ENCODE measurements around the gene TMEM141. TPM values are rescaled to one million over a fixed set of nuclear protein-coding genes. Genes with fewer than 3 reads are reported as not detected.
"Not testable (repeated sequence)": the region's sequence is repeated elsewhere in the genome, so short reads cannot be mapped to it uniquely, and the experiment has no call there.

Gene TMEM141
- total and polyA plus RNA-seq, 12 donors, result 48.1 to 107 (median 64.1) TPM

GRCh38 chr9:136829981-136830885, 39.1 kb downstream of the TMEM141 start:
- ATAC-seq (peak in 5 of 8 donors; percentile 2 to 47 (median 28)), DNase-seq (peak in 1 of 2 donors; percentile 5)
- intact Hi-C loops (cut with DNase I), result no loop called here
- Histone ChIP-seq H3K36me3 (peaks cover 0 to 86% (median 45%) of the 10 kb centered on the region in 9 donors), H3K4me3 (no peak overlapping the region), H3K4me1 (no peaks in the 10 kb centered on the region), H3K27ac (no peak overlapping the region), H3K9me3 (no peaks in the 10 kb centered on the region), H3K27me3 (no peaks in the 10 kb centered on the region)
- no peak for TF ChIP-seq CTCF (IDR thresholded peaks at IDR 0.05)
- WGBS, 2 donors, result 87 to 90% methylated on average over 41 of the region's 41 CpGs

GRCh38 chr9:136831002-136831719, 40.0 kb downstream of the TMEM141 start:
- Histone ChIP-seq H3K27ac (no peak overlapping the region), H3K4me3 (no peak overlapping the region), H3K4me1 (no peaks in the 10 kb centered on the region), H3K36me3 (peaks cover 0 to 86% (median 44%) of the 10 kb centered on the region in 9 donors), H3K9me3 (no peaks in the 10 kb centered on the region), H3K27me3 (no peaks in the 10 kb centered on the region)
- intact Hi-C loops (cut with DNase I), result no loop called here
- no peak for TF ChIP-seq CTCF (IDR thresholded peaks at IDR 0.05)
- DNase-seq (peak in 1 of 2 donors; percentile 3), ATAC-seq (no peak)
- WGBS, 2 donors, result 93 to 95% methylated on average over 30 of the region's 30 CpGs

GRCh38 chr9:136831720-136832104, 40.6 kb downstream of the TMEM141 start:
- no peak for ATAC-seq
- intact Hi-C loops (cut with DNase I), result no loop called here
- Histone ChIP-seq H3K27ac (no peak overlapping the region), H3K27me3 (no peaks in the 10 kb centered on the region), H3K9me3 (no peaks in the 10 kb centered on the region), H3K36me3 (peaks cover 0 to 86% (median 44%) of the 10 kb centered on the region in 9 donors), H3K4me3 (no peak overlapping the region), H3K4me1 (no peaks in the 10 kb centered on the region)
- peak in 1 of 2 donors; percentile 3 for DNase-seq
- TF ChIP-seq CTCF (IDR thresholded peaks at IDR 0.05), result no peak
- WGBS, 2 donors, result 91 to 93% methylated on average over 23 of the region's 23 CpGs

GRCh38 chr9:136832581-136832980, 41.4 kb downstream of the TMEM141 start:
- DNase-seq (no peak), ATAC-seq (no peak)
- 95 to 96% methylated on average over 9 of the region's 9 CpGs for WGBS, 2 donors

GRCh38 chr9:136833381-136834048, 42.4 kb downstream of the TMEM141 start:
- 83% methylated on average over 16 of the region's 16 CpGs for WGBS, 2 donors
- intact Hi-C loops (cut with DNase I); H3K4me3 ChIP-seq; H3K27ac ChIP-seq; H3K9me3 ChIP-seq; H3K27me3 ChIP-seq; H3K4me1 ChIP-seq: not testable (repeated sequence)
- ATAC-seq (peak in 3 of 8 donors; percentile 12 to 23 (median 13)), DNase-seq (peak in 1 of 2 donors; percentile 8)
- peaks cover 0 to 87% (median 36%) of the 10 kb centered on the region in 9 donors for H3K36me3 ChIP-seq

More at GRCh38 chr9:136832581-136832980, 41.4 kb downstream of the TMEM141 start:
- intact Hi-C loops (cut with DNase I), result no loop called here
- H3K9me3 ChIP-seq, result no peaks in the 10 kb centered on the region
- peaks cover 0 to 88% (median 44%) of the 10 kb centered on the region in 9 donors for H3K36me3 ChIP-seq
- no peak overlapping the region for H3K4me3 ChIP-seq
- no peaks in the 10 kb centered on the region for H3K4me1 ChIP-seq
- TF ChIP-seq CTCF (IDR thresholded peaks at IDR 0.05), result no peak
- no peaks in the 10 kb centered on the region for H3K27me3 ChIP-seq
- no peak overlapping the region for H3K27ac ChIP-seq
